ENCODE data around the gene ACADL. TPM values are rescaled to one million over a fixed set of nuclear protein-coding genes. Genes with fewer than 3 reads are reported as not detected.

The ACADL gene
- total and polyA plus RNA-seq, 2 of the 13 experiments (the other 11 are each of a cell fraction or from before 2014, with no cell fraction given), result not detected

GRCh38 chr2:210268281-210268680, 43.0 kb upstream of the ACADL start (continued):
- TF ChIP-seq ZNF574 (CRISPR knock-in tag; IDR thresholded peaks at IDR 0.05) (no peak), SP4 (CRISPR knock-in tag; IDR thresholded peaks at IDR 0.05) (no peak), ZMYM2 (CRISPR knock-in tag; IDR thresholded peaks at IDR 0.05) (no peak)

- intact Hi-C loops (cut with micrococcal nuclease; ENCODE audit: unreplicated experiment), result no loop called here
- Histone ChIP-seq H3K4me3 (replicated peaks in 1 of 3; ENCODE audit: insufficient read depth in 1 of 3, low read depth in 2 of 3, low read length in 3 of 3) (no peak overlapping the region), H2AFZ (ENCODE audit: low read length) (no peak overlapping the region), H3K27ac (ENCODE audit: extremely low read length, insufficient read depth, low read length) (no peak overlapping the region), H3K9me3 (ENCODE audit: low read length) (no peaks in the 10 kb centered on the region), H3K36me3 (replicated peaks in 1 of 2; ENCODE audit: control insufficient read depth in 1 of 2, insufficient read depth in 2 of 2, low read length in 2 of 2) (no peaks in the 10 kb centered on the region), H3K79me2 (ENCODE audit: insufficient read depth, low read length) (no peaks in the 10 kb centered on the region), H3K9ac (ENCODE audit: insufficient read depth, low read depth, low read length) (no peak overlapping the region), H3K27me3 (ENCODE audit: control insufficient read depth in 1 of 2, insufficient read depth in 2 of 2, low read length in 2 of 2) (no peaks in the 10 kb centered on the region), H4K20me1 (ENCODE audit: insufficient read depth, low read length) (no peaks in the 10 kb centered on the region), H3K4me2 (ENCODE audit: low read depth, low read length) (no peak overlapping the region), H3K4me1 (ENCODE audit: insufficient read depth, low read length) (no peaks in the 10 kb centered on the region)
- ATAC-seq (no peak), DNase-seq (ENCODE audit: low spot score) (no peak), FAIRE-seq (no peak)
- in situ Hi-C loops (cut with HindIII; ENCODE audit: extremely low pct_ligation_motif_present, low pct_unique_long_range_greater_than_20kb), result no loop called here
- 2% methylated on average over 1 of the region's 1 CpG for WGBS (ENCODE audit: low lambda C conversion rate)
- no TSS peak for BruUV-seq (replicated peaks)
- POLR2A ChIA-PET, result no interaction called here
- CTCF ChIA-PET (ENCODE audit: low intra/inter-chr PET ratio, low total read pairs), result no interaction called here
- TF ChIP-seq NR3C1 (CRISPR knock-in tag; IDR thresholded peaks at IDR 0.05), result no peak
- no peak for TF ChIP-seq BRCA1 (CRISPR knock-in tag; IDR thresholded peaks at IDR 0.05)
- no peak for TF ChIP-seq FOXA3 (CRISPR knock-in tag; IDR thresholded peaks at IDR 0.05)
- TF ChIP-seq ZSCAN12 (CRISPR knock-in tag; IDR thresholded peaks at IDR 0.05), result no peak
- no peak for TF ChIP-seq FOXK2 (IDR thresholded peaks at IDR 0.05)
- no peak for TF ChIP-seq FOXO4 (CRISPR knock-in tag; conservative IDR thresholded peaks at IDR 0.05)
- TF ChIP-seq, protein P1, sequence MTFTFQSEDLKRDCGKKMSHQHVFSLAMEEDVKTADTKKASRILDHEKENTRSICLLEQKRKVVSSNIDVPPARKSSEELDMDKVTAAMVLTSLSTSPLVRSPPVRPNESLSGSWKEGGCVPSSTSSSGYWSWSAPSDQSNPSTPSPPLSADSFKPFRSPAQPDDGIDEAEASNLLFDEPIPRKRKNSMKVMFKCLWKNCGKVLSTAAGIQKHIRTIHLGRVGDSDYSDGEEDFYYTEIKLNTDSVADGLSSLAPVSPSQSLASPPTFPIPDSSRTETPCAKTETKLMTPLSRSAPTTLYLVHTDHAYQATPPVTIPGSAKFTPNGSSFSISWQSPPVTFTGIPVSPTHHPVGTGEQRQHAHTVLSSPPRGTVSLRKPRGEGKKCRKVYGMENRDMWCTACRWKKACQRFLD (CRISPR knock-in tag; IDR thresholded peaks at IDR 0.05; ENCODE audit: borderline replicate concordance), result no peak
- TF ChIP-seq EP300 (IDR thresholded peaks at IDR 0.05; ENCODE audit: low read depth in 2 of 2, low read length in 2 of 2), result no peak
- no peak for TF ChIP-seq EP300 (CRISPR knock-in tag; IDR thresholded peaks at IDR 0.05; ENCODE audit: borderline replicate concordance)
- no peak for TF ChIP-seq ZFY (CRISPR knock-in tag; IDR thresholded peaks at IDR 0.05)
- TF ChIP-seq ISL2 (CRISPR knock-in tag; IDR thresholded peaks at IDR 0.05), result no peak
- TF ChIP-seq, protein P2, sequence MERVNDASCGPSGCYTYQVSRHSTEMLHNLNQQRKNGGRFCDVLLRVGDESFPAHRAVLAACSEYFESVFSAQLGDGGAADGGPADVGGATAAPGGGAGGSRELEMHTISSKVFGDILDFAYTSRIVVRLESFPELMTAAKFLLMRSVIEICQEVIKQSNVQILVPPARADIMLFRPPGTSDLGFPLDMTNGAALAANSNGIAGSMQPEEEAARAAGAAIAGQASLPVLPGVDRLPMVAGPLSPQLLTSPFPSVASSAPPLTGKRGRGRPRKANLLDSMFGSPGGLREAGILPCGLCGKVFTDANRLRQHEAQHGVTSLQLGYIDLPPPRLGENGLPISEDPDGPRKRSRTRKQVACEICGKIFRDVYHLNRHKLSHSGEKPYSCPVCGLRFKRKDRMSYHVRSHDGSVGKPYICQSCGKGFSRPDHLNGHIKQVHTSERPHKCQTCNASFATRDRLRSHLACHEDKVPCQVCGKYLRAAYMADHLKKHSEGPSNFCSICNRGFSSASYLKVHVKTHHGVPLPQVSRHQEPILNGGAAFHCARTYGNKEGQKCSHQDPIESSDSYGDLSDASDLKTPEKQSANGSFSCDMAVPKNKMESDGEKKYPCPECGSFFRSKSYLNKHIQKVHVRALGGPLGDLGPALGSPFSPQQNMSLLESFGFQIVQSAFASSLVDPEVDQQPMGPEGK (CRISPR knock-in tag; IDR thresholded peaks at IDR 0.05), result no peak
- TF ChIP-seq, protein P3, sequence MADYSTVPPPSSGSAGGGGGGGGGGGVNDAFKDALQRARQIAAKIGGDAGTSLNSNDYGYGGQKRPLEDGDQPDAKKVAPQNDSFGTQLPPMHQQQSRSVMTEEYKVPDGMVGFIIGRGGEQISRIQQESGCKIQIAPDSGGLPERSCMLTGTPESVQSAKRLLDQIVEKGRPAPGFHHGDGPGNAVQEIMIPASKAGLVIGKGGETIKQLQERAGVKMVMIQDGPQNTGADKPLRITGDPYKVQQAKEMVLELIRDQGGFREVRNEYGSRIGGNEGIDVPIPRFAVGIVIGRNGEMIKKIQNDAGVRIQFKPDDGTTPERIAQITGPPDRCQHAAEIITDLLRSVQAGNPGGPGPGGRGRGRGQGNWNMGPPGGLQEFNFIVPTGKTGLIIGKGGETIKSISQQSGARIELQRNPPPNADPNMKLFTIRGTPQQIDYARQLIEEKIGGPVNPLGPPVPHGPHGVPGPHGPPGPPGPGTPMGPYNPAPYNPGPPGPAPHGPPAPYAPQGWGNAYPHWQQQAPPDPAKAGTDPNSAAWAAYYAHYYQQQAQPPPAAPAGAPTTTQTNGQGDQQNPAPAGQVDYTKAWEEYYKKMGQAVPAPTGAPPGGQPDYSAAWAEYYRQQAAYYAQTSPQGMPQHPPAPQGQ (CRISPR knock-in tag; IDR thresholded peaks at IDR 0.05; ENCODE audit: borderline replicate concordance), result no peak
These were observed 42.5 kb upstream of the ACADL start for GRCh38 chr2:210267698-210268097.

All from HepG2 (cell line).